Panc1 (cell line): ENCODE results near the gene IGF1R. TPM values are rescaled to one million over a fixed set of nuclear protein-coding genes. Genes with fewer than 3 reads are reported as not detected.

Source experiments
- ATAC-seq: fragments of 200-7000 bp; cut with Tn5 transposase; 2 replicates; pipeline ENCODE4 v1.9.1; 2020; ENCODE audit warnings: mild to moderate bottlenecking, moderate library complexity
- BruUV-seq: library from RNA; stranded (reverse); fragments of 400-500 nt; replicated peaks from 2 replicates; lab custom pipeline; 2021; lab: Mats Ljungman, UMichigan
- CTCF ChIA-PET: fragments of 300-600 bp; sonication (Branson Sonifier 250); formaldehyde crosslinking; loops from one replicate; lab custom pipeline; 2022; ENCODE audit warnings: antibody characterized with exemption; lab: Charles Lee
- POLR2A ChIA-PET: fragments of 300-600 bp; sonication (Branson Sonifier 250); formaldehyde crosslinking; loops from one replicate; lab custom pipeline; 2022; ENCODE audit warnings: antibody characterized with exemption; lab: Charles Lee
- DNase-seq: peaks from one replicate; pipeline ENCODE4 v3.0.0-alpha.2; 2010; ENCODE audit warnings: low read depth, low spot score
- H3K27ac ChIP-seq: 2 replicates; pipeline ENCODE4 v1.5.1; 2011; ENCODE audit warnings: mild to moderate bottlenecking, low read length, inconsistent platforms
- H3K27me3 ChIP-seq: fragments of 200-500 bp; sonication (Bioruptor generic); 2 replicates; pipeline ENCODE4 v1.6.0; 2014; ENCODE audit warnings: low read length, inconsistent platforms; ENCODE audit not compliant: control insufficient read depth, insufficient read depth
- H3K36me3 ChIP-seq: fragments of 200-500 bp; sonication (Bioruptor generic); 2 replicates; pipeline ENCODE4 v1.5.1; 2014; ENCODE audit warnings: inconsistent platforms, mild to moderate bottlenecking, low read length, moderate library complexity; ENCODE audit not compliant: control insufficient read depth, insufficient read depth
- H3K4me1 ChIP-seq: 2 replicates; pipeline ENCODE4 v1.5.1; 2011; ENCODE audit warnings: inconsistent platforms, mild to moderate bottlenecking, low read length, moderate library complexity; ENCODE audit not compliant: control insufficient read depth, insufficient read depth
- H3K4me3 ChIP-seq, 2 experiments: 2 replicates each; pipeline ENCODE4 v1.5.1; 2011 to 2012; ENCODE audit warnings: low read depth in 2 of 2, low read length in 2 of 2, mild to moderate bottlenecking in 2 of 2, inconsistent platforms in 1 of 2, moderate library complexity in 1 of 2
- H3K9me3 ChIP-seq: fragments of 200-500 bp; sonication (Bioruptor generic); 2 replicates; pipeline ENCODE4 v1.5.1; 2014; ENCODE audit warnings: low read depth, mild to moderate bottlenecking, inconsistent platforms, low read length, moderate library complexity; ENCODE audit not compliant: control insufficient read depth, insufficient read depth
- CTCF ChIP-seq: fragments of 450-650 bp; IDR thresholded peaks from 2 replicates; pipeline ENCODE4 v1.5.1; 2017; ENCODE audit warnings: mild to moderate bottlenecking
- POLR2AphosphoS5 ChIP-seq: IDR thresholded peaks from 2 replicates; pipeline ENCODE4 v1.6.1; 2012; ENCODE audit warnings: mild to moderate bottlenecking, low read depth, low read length, moderate library complexity
- SIN3A ChIP-seq: IDR thresholded peaks from 2 replicates; pipeline ENCODE4 v1.6.1; 2012; ENCODE audit warnings: low read depth, mild to moderate bottlenecking, low read length, moderate library complexity, borderline replicate concordance; ENCODE audit not compliant: insufficient read depth
- TCF7L2 ChIP-seq: IDR thresholded peaks from 2 replicates; pipeline ENCODE4 v1.6.1; 2011; ENCODE audit warnings: mild to moderate bottlenecking, low read depth, low read length, inconsistent platforms
- in situ Hi-C: cut with HindIII; loops from 2 replicates; pipeline ENCODE4 v1.10.0; 2016; ENCODE audit warnings: low sequenced_read_pairs, low pct_unique_long_range_greater_than_20kb
- intact Hi-C: fragments of 100-400 bp; cut with micrococcal nuclease; formaldehyde crosslinking; loops from one replicate; pipeline ENCODE4 v1.10.0; 2022; ENCODE audit not compliant: unreplicated experiment
- total RNA-seq: library from RNA; stranded (reverse); gene quantifications from one replicate; pipeline ENCODE4 v1.2.1, GENCODE V29; 2021; ENCODE audit not compliant: unreplicated experiment
- TF ChIP-seq, protein P1 (sequence below), 2 experiments: IDR thresholded peaks; 2 replicates each; pipeline ENCODE4 v1.6.1; 2011 to 2012; ENCODE audit warnings: low read depth in 2 of 2, control low read depth in 1 of 2, low read length in 1 of 2, mild to moderate bottlenecking in 1 of 2, moderate library complexity in 1 of 2; ENCODE audit not compliant: insufficient read depth in 1 of 2

The IGF1R gene
- total RNA-seq, 1 experiment from 2014 or later: 77.1 TPM

DNA sequence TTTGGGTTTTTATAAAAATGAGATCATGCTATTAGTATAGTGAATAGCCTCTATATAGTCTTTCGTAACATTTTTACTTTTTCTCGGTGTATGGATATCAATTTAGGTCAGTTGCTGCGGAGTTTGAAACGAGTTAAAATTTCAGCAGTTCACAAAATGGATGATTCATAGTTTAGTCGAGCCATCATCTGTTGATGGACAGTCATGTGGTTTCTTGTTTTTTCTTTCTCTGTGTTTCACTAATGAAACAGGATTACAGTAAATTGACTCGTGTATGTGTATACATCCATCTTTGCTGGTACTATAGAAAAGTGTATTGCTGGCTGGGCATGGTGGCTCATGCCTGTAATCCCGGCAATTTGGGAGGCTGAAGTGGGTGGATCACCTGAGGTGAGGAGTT, 106.8 kb downstream of the IGF1R start:
- CTCF ChIA-PET: no interaction called here
- Histone ChIP-seq H3K27me3 (no peaks in the 10 kb centered on the region), H3K4me3 (no peak overlapping the region), H3K27ac (peak overlapping the region; percentile 96), H3K9me3 (no peaks in the 10 kb centered on the region), H3K36me3 (no peaks in the 10 kb centered on the region), H3K4me1 (peaks cover 33% of the 10 kb centered on the region)
- intact Hi-C loops (no loop called here), in situ Hi-C loops (no loop called here)
- BruUV-seq: no TSS peak
- POLR2A ChIA-PET: no interaction called here
- ATAC-seq (no peak), DNase-seq (peak; percentile 38)
- TF ChIP-seq, protein P1, sequence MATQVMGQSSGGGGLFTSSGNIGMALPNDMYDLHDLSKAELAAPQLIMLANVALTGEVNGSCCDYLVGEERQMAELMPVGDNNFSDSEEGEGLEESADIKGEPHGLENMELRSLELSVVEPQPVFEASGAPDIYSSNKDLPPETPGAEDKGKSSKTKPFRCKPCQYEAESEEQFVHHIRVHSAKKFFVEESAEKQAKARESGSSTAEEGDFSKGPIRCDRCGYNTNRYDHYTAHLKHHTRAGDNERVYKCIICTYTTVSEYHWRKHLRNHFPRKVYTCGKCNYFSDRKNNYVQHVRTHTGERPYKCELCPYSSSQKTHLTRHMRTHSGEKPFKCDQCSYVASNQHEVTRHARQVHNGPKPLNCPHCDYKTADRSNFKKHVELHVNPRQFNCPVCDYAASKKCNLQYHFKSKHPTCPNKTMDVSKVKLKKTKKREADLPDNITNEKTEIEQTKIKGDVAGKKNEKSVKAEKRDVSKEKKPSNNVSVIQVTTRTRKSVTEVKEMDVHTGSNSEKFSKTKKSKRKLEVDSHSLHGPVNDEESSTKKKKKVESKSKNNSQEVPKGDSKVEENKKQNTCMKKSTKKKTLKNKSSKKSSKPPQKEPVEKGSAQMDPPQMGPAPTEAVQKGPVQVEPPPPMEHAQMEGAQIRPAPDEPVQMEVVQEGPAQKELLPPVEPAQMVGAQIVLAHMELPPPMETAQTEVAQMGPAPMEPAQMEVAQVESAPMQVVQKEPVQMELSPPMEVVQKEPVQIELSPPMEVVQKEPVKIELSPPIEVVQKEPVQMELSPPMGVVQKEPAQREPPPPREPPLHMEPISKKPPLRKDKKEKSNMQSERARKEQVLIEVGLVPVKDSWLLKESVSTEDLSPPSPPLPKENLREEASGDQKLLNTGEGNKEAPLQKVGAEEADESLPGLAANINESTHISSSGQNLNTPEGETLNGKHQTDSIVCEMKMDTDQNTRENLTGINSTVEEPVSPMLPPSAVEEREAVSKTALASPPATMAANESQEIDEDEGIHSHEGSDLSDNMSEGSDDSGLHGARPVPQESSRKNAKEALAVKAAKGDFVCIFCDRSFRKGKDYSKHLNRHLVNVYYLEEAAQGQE (IDR thresholded peaks at IDR 0.05; ENCODE audit: insufficient read depth in 1 of 2, low read depth in 2 of 2, low read length in 1 of 2): no peak
- no peak for TF ChIP-seq TCF7L2

- H3K27me3 ChIP-seq: no peaks in the 10 kb centered on the region
- H3K36me3 ChIP-seq: no peaks in the 10 kb centered on the region
- intact Hi-C loops (no loop called here), in situ Hi-C loops (no loop called here)
- peaks cover 31% of the 10 kb centered on the region for H3K4me1 ChIP-seq
- ATAC-seq: no peak
- H3K4me3 ChIP-seq: no peak overlapping the region
- POLR2A ChIA-PET: no interaction called here
- no peak for TF ChIP-seq SIN3A
- TF ChIP-seq TCF7L2: no peak
- no peak for TF ChIP-seq CTCF
- no peak for TF ChIP-seq POLR2AphosphoS5
- TF ChIP-seq, protein P1 (IDR thresholded peaks at IDR 0.05; ENCODE audit: insufficient read depth in 1 of 2, low read depth in 2 of 2, low read length in 1 of 2): no peak
- no peaks in the 10 kb centered on the region for H3K9me3 ChIP-seq
- CTCF ChIA-PET: no interaction called here
- no peak for DNase-seq
- BruUV-seq: no TSS peak
- H3K27ac ChIP-seq: no peak overlapping the region; the same call in 1 of the 2 replicates
Observed at GRCh38 chr15:98755781-98756180, 107.4 kb downstream of the IGF1R start.
